Measurements from ENCODE around the gene THTPA.
"Not testable (repeated sequence)": the region's sequence is repeated elsewhere in the genome, so short reads cannot be mapped to it uniquely, and the experiment has no call there.

The THTPA gene

GRCh38 chr14:23569443-23570151 is 13.5 kb downstream of the THTPA start:
- DNase-seq = peak; percentile 45

- no peak for DNase-seq
These were observed 14.9 kb downstream of the THTPA start for GRCh38 chr14:23570806-23571483.

- DNase-seq = no peak
These were observed 15.8 kb downstream of the THTPA start for GRCh38 chr14:23571701-23572523.

GRCh38 chr14:23572524-23572828 is 16.4 kb downstream of the THTPA start:
- no peak for DNase-seq

- no peak for DNase-seq
These were observed 16.8 kb downstream of the THTPA start for GRCh38 chr14:23572836-23573235.

GRCh38 chr14:23573384-23574015 is 17.4 kb downstream of the THTPA start:
- no peak for DNase-seq

- no peak for DNase-seq
These were observed 21.1 kb downstream of the THTPA start for GRCh38 chr14:23577004-23577681.

GRCh38 chr14:23577710-23578392 is 21.8 kb downstream of the THTPA start:
- DNase-seq = no peak

GRCh38 chr14:23578560-23579310 is 22.7 kb downstream of the THTPA start, which contains the start of gene JPH4:
TSS of gene JPH4 (minus strand) at chr14:23578790. CDS start at chr14:23577453, 1,337 bp downstream.
- DNase-seq = no peak

GRCh38 chr14:23579311-23579630 is 23.2 kb downstream of the THTPA start:
- DNase-seq = no peak

- no peak for DNase-seq
These were observed 23.7 kb downstream of the THTPA start for GRCh38 chr14:23579739-23580138.

GRCh38 chr14:23580152-23580926 is 24.3 kb downstream of the THTPA start:
- no peak for DNase-seq

GRCh38 chr14:23580948-23581281 is 24.8 kb downstream of the THTPA start:
- no peak for DNase-seq

GRCh38 chr14:23582906-23583760 is 27.1 kb downstream of the THTPA start:
- DNase-seq = no peak

- DNase-seq = not testable (repeated sequence)
These were observed 27.9 kb downstream of the THTPA start for GRCh38 chr14:23583761-23584526.

- not testable (repeated sequence) for DNase-seq
These were observed 28.6 kb downstream of the THTPA start for GRCh38 chr14:23584527-23585203.

- peak; percentile 88 for DNase-seq
These were observed 33.0 kb downstream of the THTPA start for GRCh38 chr14:23588884-23589598.

GRCh38 chr14:23589606-23590005 is 33.5 kb downstream of the THTPA start:
- DNase-seq = no peak

Data from NCI-H2107 (cell line).